Vein endothelial cell (primary cell): Measurements from ENCODE around the gene KIDINS220. TPM values are rescaled to one million over a fixed set of nuclear protein-coding genes. Genes with fewer than 3 reads are reported as not detected.

Experiments
- total RNA-seq: library from RNA; depleted of rRNA; stranded (reverse); fragments of >200 nt; gene quantifications from 2 replicates; pipeline ENCODE4 v1.2.3, GENCODE V29; 2012

KIDINS220 gene
- total RNA-seq = 65.7 and 73.7 TPM in 2 replicates

GRCh38 chr2:8836971-8837794 is at the start of gene KIDINS220:
KIDINS220 (minus strand) TSS chr2:8837613; CDS start chr2:8827093, 10,520 bp downstream.

DNA sequence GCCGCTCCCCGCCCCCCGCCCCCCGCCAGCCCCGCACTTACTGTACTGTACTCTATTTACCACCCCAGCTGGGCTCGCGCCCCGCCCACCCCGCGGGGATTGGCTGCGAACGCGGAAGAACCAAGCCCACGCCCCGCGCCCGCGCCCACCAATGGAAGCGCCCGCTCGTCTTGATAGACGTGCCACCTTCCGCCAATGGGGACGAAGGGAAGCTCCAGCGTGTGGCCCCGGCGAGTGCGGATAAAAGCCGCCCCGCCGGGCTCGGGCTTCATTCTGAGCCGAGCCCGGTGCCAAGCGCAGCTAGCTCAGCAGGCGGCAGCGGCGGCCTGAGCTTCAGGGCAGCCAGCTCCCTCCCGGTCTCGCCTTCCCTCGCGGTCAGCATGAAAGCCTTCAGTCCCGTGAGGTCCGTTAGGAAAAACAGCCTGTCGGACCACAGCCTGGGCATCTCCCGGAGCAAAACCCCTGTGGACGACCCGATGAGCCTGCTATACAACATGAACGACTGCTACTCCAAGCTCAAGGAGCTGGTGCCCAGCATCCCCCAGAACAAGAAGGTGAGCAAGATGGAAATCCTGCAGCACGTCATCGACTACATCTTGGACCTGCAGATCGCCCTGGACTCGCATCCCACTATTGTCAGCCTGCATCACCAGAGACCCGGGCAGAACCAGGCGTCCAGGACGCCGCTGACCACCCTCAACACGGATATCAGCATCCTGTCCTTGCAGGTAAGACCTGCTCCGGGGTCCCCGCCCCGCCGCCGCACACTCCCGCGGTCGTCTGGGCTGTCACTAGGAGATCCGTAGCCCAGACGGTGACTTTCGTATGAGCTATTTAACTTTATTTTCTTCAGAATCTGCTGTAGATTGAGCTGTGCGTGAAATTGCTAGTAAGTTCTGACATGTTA is 155.4 kb downstream of the KIDINS220 start, which contains the start of gene ID2:
Gene ID2 (plus strand): TSS at position 271 of the 907 bp plus-strand sequence. CDS start 110 bp downstream, at position 381.

Other genes with a start within 250 kb of the KIDINS220 start
- 17.3 and 22.9 TPM in 2 replicates for gene ID2, start 155.6 kb downstream of the KIDINS220 start, total RNA-seq
- 5.6 and 8.3 TPM in 2 replicates for gene MBOAT2, start 166.1 kb upstream of the KIDINS220 start, total RNA-seq